Ishikawa (cell line): ENCODE data around the gene SRC.

Source experiments
- CEBPB ChIP-seq: IDR thresholded peaks from 2 replicates; pipeline ENCODE4 v1.6.1; 2012
- CREB1 ChIP-seq: IDR thresholded peaks from 2 replicates; pipeline ENCODE4 v1.6.1; 2012; ENCODE audit warnings: low read depth
- EGR1 ChIP-seq: IDR thresholded peaks from 2 replicates; pipeline ENCODE4 v1.6.1; 2012
- EP300 ChIP-seq: IDR thresholded peaks from 2 replicates; pipeline ENCODE4 v1.6.1; 2012; ENCODE audit warnings: borderline replicate concordance
- FOXM1 ChIP-seq: IDR thresholded peaks from 2 replicates; pipeline ENCODE4 v1.6.1; 2012; ENCODE audit warnings: low read depth, borderline replicate concordance
- NFIC ChIP-seq: IDR thresholded peaks from 2 replicates; pipeline ENCODE4 v1.6.1; 2012
- RAD21 ChIP-seq: IDR thresholded peaks from 2 replicates; pipeline ENCODE4 v1.6.1; 2012; ENCODE audit warnings: low read depth
- TAF1 ChIP-seq: IDR thresholded peaks from 2 replicates; pipeline ENCODE4 v1.6.1; 2012; ENCODE audit warnings: low read depth, mild to moderate bottlenecking
- TCF12 ChIP-seq: IDR thresholded peaks from 2 replicates; pipeline ENCODE4 v1.6.1; 2012; ENCODE audit warnings: low read depth
- TEAD4 ChIP-seq: IDR thresholded peaks from 2 replicates; pipeline ENCODE4 v1.6.1; 2012
- YY1 ChIP-seq: IDR thresholded peaks from 2 replicates; pipeline ENCODE4 v1.6.1; 2012; ENCODE audit warnings: low read depth
- ZBTB7A ChIP-seq: IDR thresholded peaks from 2 replicates; pipeline ENCODE4 v1.6.1; 2012; ENCODE audit warnings: low read depth
- TF ChIP-seq, protein P1 (sequence below): IDR thresholded peaks from 2 replicates; pipeline ENCODE4 v1.6.1; 2012
- TF ChIP-seq, protein P2 (sequence below): IDR thresholded peaks from 2 replicates; pipeline ENCODE4 v1.6.1; 2012; ENCODE audit warnings: low read depth, mild to moderate bottlenecking
- TF ChIP-seq, protein P3 (sequence below): IDR thresholded peaks from 2 replicates; pipeline ENCODE4 v1.6.1; 2012

Gene SRC

DNA sequence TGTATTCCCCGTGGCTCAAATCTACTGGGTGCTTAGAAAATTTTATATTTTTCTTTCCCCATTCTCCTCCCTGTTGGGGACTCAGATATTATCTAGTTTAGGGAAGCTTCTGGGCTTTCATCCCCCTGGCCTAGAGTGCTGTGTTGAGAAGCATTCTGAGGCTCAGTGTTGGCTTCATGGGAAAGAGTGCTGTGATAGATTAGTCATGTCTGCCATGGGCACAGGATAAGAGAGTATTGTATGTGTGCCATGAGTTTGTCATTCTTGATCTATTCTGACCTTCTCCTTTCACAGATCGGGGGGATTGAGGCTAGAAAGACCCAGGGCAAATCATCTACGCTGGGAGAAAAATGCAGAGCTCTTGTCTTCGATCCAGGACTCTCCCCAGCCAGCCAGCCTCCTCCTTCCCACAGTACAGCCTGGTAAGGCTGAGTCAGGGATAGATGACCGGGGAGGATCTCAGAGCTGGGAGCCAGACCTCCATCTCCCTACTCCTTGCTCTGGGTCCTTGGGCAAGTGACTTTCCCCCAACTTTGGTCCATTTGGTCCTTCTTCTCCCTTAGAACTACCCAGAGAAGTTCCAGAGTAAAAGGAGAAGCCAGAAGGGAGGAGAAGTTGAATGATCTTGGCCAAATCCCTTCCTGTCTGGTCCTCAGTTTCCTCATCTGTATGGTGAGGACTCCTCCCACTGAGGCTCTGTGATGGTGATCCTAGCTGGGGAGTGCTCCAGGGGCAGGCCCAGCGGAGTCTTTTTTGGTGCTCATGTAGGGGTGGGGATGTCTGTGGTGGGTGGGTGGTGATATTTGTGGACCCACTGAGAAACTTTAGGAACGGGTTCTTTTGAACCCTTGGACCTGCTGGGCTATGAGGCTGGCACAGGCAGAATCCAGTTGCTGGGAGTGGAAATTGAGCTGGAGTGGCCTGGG is 5.0 kb downstream of the SRC start:
- no peak for TF ChIP-seq NFIC
- TF ChIP-seq RAD21: no peak
- TF ChIP-seq YY1: no peak
- TF ChIP-seq, protein P1, sequence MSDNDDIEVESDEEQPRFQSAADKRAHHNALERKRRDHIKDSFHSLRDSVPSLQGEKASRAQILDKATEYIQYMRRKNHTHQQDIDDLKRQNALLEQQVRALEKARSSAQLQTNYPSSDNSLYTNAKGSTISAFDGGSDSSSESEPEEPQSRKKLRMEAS: no peak
- no peak for TF ChIP-seq TAF1
- TF ChIP-seq EGR1: no peak
- TF ChIP-seq EP300: no peak
- TF ChIP-seq CEBPB: no peak
- TF ChIP-seq CREB1: no peak
- no peak for TF ChIP-seq ZBTB7A
- TF ChIP-seq FOXM1: no peak
- TF ChIP-seq TCF12: no peak
- TF ChIP-seq TEAD4: no peak
- TF ChIP-seq, protein P2, sequence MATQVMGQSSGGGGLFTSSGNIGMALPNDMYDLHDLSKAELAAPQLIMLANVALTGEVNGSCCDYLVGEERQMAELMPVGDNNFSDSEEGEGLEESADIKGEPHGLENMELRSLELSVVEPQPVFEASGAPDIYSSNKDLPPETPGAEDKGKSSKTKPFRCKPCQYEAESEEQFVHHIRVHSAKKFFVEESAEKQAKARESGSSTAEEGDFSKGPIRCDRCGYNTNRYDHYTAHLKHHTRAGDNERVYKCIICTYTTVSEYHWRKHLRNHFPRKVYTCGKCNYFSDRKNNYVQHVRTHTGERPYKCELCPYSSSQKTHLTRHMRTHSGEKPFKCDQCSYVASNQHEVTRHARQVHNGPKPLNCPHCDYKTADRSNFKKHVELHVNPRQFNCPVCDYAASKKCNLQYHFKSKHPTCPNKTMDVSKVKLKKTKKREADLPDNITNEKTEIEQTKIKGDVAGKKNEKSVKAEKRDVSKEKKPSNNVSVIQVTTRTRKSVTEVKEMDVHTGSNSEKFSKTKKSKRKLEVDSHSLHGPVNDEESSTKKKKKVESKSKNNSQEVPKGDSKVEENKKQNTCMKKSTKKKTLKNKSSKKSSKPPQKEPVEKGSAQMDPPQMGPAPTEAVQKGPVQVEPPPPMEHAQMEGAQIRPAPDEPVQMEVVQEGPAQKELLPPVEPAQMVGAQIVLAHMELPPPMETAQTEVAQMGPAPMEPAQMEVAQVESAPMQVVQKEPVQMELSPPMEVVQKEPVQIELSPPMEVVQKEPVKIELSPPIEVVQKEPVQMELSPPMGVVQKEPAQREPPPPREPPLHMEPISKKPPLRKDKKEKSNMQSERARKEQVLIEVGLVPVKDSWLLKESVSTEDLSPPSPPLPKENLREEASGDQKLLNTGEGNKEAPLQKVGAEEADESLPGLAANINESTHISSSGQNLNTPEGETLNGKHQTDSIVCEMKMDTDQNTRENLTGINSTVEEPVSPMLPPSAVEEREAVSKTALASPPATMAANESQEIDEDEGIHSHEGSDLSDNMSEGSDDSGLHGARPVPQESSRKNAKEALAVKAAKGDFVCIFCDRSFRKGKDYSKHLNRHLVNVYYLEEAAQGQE: no peak
- TF ChIP-seq, protein P3, sequence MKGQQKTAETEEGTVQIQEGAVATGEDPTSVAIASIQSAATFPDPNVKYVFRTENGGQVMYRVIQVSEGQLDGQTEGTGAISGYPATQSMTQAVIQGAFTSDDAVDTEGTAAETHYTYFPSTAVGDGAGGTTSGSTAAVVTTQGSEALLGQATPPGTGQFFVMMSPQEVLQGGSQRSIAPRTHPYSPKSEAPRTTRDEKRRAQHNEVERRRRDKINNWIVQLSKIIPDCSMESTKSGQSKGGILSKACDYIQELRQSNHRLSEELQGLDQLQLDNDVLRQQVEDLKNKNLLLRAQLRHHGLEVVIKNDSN: no peak

DNA sequence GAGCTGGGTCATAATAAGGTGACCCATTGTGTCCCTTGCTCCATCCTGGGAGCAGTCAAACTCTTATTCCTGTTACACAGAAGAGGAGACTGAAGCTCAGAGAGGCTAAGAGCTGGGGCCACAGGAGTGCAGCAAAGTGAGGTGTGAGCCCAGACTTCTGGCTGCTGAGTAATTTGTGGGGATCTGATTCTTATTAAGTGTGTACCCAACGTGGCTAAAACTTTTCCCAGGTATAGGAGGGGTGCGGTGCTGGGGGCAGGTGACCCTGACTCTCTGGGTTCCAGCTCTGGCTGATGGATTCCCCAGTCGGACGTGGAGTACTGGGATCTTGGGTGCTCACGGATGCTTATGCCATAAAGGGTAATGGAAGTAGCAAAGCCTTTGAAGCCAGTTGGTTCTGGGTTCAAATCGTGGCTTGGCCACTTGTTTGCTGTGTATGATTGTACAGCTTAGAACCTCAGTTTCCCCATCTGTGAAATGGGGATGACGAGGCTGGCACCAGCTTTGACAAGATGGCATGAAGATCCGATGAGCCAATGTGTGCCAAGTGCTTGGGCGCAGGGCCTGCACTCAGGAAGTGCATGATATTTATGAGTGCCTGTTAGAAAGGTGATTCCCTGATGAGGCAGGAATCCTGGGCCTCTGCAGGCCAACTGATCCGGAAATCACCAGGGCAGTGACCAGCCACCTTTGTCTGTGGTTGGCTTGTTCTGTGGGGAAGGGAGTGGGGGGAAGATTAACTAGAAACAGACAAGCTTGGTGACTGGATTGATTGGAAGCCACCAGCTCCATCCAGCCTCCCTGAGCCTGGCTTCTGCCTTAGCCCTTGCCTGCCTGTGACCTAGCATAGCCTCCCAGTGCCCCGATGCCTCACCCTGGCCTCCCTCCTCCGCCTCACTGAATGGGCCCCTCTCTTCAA is 6.0 kb downstream of the SRC start:
- TF ChIP-seq EP300: no peak
- TF ChIP-seq, protein P2: no peak
- TF ChIP-seq NFIC: no peak
- TF ChIP-seq TEAD4: no peak
- TF ChIP-seq CREB1: no peak
- TF ChIP-seq, protein P1: no peak
- no peak for TF ChIP-seq CEBPB
- TF ChIP-seq TAF1: no peak
- TF ChIP-seq TCF12: no peak
- no peak for TF ChIP-seq FOXM1
- TF ChIP-seq, protein P3: no peak
- no peak for TF ChIP-seq RAD21
- TF ChIP-seq ZBTB7A: no peak
- TF ChIP-seq YY1: no peak
- TF ChIP-seq EGR1: no peak

DNA sequence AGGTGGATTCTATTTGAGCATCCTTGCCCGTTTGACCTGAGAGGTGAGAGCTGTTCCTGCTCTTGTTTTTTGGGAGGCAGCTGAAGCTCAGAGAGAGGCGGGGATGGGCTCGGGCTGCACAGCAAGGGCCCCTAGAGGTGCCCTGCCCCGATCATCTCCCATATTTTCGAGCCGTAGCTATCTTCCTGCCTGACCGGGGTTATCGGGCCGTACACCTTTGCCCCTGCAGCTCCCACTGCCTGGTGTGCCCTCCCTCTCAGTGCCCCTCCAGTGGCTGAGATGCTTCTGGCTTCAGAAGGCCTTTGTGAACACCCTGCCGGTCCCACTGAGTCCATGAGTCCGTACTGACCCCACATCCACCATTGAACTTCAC is 6.7 kb downstream of the SRC start:
- TF ChIP-seq CEBPB (no peak), NFIC (no peak), TCF12 (no peak), YY1 (no peak), RAD21 (no peak), FOXM1 (no peak), ZBTB7A (no peak), TAF1 (no peak)
- TF ChIP-seq, protein P2: no peak
